KMS-11 (cell line): ENCODE results near the gene CNTN1.

Experiments used
- H2AFZ ChIP-seq: fragments of 200-600 bp; sonication (generic); 2 replicates; pipeline ENCODE4 v1.6.1; 2016; ENCODE audit warnings: antibody characterized with exemption, mixed run types, low read depth
- H3K27ac ChIP-seq: fragments of 200-600 bp; sonication (generic); 2 replicates; pipeline ENCODE4 v1.6.1; 2016; ENCODE audit warnings: mild to moderate bottlenecking, mixed run types
- H3K27me3 ChIP-seq: fragments of 200-600 bp; sonication (generic); 2 replicates; pipeline ENCODE4 v1.6.1; 2017; ENCODE audit warnings: mild to moderate bottlenecking, low read depth, mixed run types, moderate library complexity; ENCODE audit not compliant: insufficient read depth
- H3K36me3 ChIP-seq: fragments of 200-600 bp; sonication (generic); 2 replicates; pipeline ENCODE4 v1.6.1; 2017; ENCODE audit warnings: mild to moderate bottlenecking, mixed run types; ENCODE audit not compliant: insufficient read depth
- H3K4me1 ChIP-seq: fragments of 200-600 bp; sonication (generic); 2 replicates; pipeline ENCODE4 v1.6.1; 2016; ENCODE audit warnings: mild to moderate bottlenecking, low read depth, mixed run types; ENCODE audit not compliant: poor library complexity, severe bottlenecking
- H3K4me2 ChIP-seq: fragments of 200-600 bp; sonication (generic); 2 replicates; pipeline ENCODE4 v1.7.0; 2016; ENCODE audit warnings: mild to moderate bottlenecking, mixed run types
- H3K4me3 ChIP-seq: fragments of 200-600 bp; sonication (generic); IDR thresholded peaks from 2 replicates; pipeline ENCODE4 v1.6.1; 2017; ENCODE audit warnings: low read depth, low read length, mixed read lengths; ENCODE audit not compliant: insufficient read depth
- H3K79me2 ChIP-seq: fragments of 200-600 bp; sonication (generic); 2 replicates; pipeline ENCODE4 v1.6.1; 2016; ENCODE audit warnings: low read depth, mixed run types; ENCODE audit not compliant: insufficient read depth
- H3K9ac ChIP-seq: fragments of 200-600 bp; sonication (generic); 2 replicates; pipeline ENCODE4 v1.6.1; 2016; ENCODE audit warnings: mild to moderate bottlenecking, mixed run types
- H4K20me1 ChIP-seq: fragments of 200-600 bp; sonication (generic); 2 replicates; pipeline ENCODE4 v1.6.1; 2016; ENCODE audit warnings: mild to moderate bottlenecking, mixed run types; ENCODE audit not compliant: insufficient read depth
- TF ChIP-seq, protein P1 (sequence below): fragments of 200-600 bp; sonication (generic); conservative IDR thresholded peaks from 2 replicates; pipeline ENCODE4 v1.6.1; 2017; ENCODE audit warnings: low read depth, mild to moderate bottlenecking, antibody characterized with exemption, low read length, moderate library complexity, mixed read lengths

CNTN1 gene

DNA sequence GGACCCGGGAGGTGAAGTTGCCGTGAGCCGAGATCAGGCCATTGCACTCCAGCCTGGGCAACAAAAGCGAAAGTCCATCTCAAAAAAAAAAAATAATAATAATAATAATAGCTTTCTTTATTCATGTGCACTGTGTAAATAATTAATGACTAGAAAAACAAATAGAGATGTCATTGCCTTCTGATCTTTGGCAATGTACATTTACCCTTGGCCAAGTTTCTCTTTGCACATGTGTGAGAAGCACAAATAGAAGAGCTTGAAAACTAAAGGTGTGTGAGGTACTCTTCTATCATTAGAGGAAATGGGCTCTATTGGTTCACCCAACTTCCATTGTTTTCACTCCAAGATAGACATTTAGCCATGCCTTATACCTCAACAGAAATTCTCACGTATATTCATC, 325.8 kb downstream of the CNTN1 start:
- H2AFZ ChIP-seq, result no peak overlapping the region
- no peaks in the 10 kb centered on the region for H3K36me3 ChIP-seq
- H3K27ac ChIP-seq, result no peak overlapping the region
- H3K9ac ChIP-seq, result no peak overlapping the region
- H3K4me2 ChIP-seq, result no peak overlapping the region
- H4K20me1 ChIP-seq, result no peaks in the 10 kb centered on the region
- H3K4me3 ChIP-seq, result no peak overlapping the region
- H3K27me3 ChIP-seq, result no peaks in the 10 kb centered on the region
- no peaks in the 10 kb centered on the region for H3K79me2 ChIP-seq
- TF ChIP-seq, protein P1, sequence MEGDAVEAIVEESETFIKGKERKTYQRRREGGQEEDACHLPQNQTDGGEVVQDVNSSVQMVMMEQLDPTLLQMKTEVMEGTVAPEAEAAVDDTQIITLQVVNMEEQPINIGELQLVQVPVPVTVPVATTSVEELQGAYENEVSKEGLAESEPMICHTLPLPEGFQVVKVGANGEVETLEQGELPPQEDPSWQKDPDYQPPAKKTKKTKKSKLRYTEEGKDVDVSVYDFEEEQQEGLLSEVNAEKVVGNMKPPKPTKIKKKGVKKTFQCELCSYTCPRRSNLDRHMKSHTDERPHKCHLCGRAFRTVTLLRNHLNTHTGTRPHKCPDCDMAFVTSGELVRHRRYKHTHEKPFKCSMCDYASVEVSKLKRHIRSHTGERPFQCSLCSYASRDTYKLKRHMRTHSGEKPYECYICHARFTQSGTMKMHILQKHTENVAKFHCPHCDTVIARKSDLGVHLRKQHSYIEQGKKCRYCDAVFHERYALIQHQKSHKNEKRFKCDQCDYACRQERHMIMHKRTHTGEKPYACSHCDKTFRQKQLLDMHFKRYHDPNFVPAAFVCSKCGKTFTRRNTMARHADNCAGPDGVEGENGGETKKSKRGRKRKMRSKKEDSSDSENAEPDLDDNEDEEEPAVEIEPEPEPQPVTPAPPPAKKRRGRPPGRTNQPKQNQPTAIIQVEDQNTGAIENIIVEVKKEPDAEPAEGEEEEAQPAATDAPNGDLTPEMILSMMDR, result no peak
- no peaks in the 10 kb centered on the region for H3K4me1 ChIP-seq

DNA sequence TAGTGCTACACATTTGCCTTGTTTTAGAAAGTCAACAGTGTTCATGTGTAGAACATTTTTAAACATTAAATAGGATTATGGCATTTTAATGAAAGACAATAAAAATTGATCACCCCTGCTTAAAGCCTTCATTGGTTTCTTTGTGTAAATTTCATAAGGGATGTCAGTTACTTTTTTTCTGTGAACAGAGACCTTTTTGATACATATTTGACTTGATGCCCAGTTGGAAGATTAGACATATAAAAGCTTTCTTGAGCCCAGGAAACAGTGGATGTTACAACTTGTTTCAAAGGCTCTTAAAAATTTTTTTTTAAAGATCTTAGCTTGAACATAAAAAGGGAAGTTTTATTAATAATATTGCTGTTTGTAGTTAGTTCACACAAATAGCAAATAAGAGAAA, 327.2 kb downstream of the CNTN1 start:
- Histone ChIP-seq H4K20me1 (no peaks in the 10 kb centered on the region), H3K79me2 (no peaks in the 10 kb centered on the region), H3K4me2 (no peak overlapping the region), H3K27me3 (no peaks in the 10 kb centered on the region), H3K36me3 (no peaks in the 10 kb centered on the region), H3K4me3 (no peak overlapping the region), H3K9ac (no peak overlapping the region), H3K4me1 (no peaks in the 10 kb centered on the region), H3K27ac (no peak overlapping the region), H2AFZ (no peak overlapping the region)
- TF ChIP-seq, protein P1, result no peak

DNA sequence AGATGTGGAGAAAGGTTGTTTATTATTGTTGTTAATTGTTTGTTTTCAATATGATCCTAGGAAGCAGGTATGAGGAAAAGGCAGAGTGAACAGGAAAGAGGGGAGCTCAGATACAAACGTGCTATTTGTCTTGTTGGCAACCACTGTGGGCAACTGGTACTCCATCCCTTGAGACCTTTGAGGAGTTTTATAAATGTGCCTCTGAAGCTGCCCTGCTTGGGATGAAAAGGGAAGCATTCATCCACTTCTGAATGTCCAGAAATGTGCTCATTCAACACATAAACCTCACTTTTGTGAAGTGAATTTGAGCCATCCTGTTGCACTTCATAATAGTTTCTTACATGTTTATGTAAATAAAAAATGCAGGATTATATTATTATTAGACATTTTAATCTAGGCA, 331.6 kb downstream of the CNTN1 start:
- Histone ChIP-seq H3K79me2 (no peaks in the 10 kb centered on the region), H3K4me2 (no peak overlapping the region), H3K9ac (no peak overlapping the region), H3K27ac (no peak overlapping the region), H3K36me3 (no peaks in the 10 kb centered on the region), H3K4me3 (no peak overlapping the region), H4K20me1 (no peaks in the 10 kb centered on the region), H3K4me1 (no peaks in the 10 kb centered on the region), H2AFZ (no peak overlapping the region), H3K27me3 (no peaks in the 10 kb centered on the region)
- TF ChIP-seq, protein P1, result no peak

DNA sequence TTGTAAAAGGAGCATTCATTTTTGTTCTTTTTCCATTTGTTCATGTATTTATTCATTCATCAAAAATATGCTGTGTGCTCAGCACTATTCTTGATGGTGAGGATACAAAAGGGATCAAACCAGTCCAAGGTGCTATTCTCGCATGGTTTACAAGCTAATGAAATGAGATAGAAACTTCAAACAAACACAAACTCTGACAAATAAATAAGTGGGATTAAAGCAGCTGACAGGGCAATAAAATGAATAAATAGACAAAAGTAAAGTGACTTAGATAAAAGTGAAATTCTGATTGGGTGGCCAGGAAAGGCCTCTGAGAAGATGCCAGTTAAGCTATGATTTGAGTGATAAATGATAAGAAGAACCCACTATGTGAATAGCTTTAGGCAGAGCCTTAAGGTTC, 333.9 kb downstream of the CNTN1 start:
- no peaks in the 10 kb centered on the region for H3K79me2 ChIP-seq
- H3K4me3 ChIP-seq, result no peak overlapping the region
- no peaks in the 10 kb centered on the region for H3K4me1 ChIP-seq
- no peak overlapping the region for H3K27ac ChIP-seq
- H3K9ac ChIP-seq, result no peak overlapping the region
- H3K4me2 ChIP-seq, result no peak overlapping the region
- no peak overlapping the region for H2AFZ ChIP-seq
- H4K20me1 ChIP-seq, result no peaks in the 10 kb centered on the region
- no peaks in the 10 kb centered on the region for H3K27me3 ChIP-seq
- H3K36me3 ChIP-seq, result no peaks in the 10 kb centered on the region; the same call in 1 of the 2 replicates
- TF ChIP-seq, protein P1, result no peak
